Chondrocyte (in vitro differentiated cells): ENCODE results near the gene CNOT1. TPM values are rescaled to one million over a fixed set of nuclear protein-coding genes. Genes with fewer than 3 reads are reported as not detected.

Source experiments
- DNase-seq: peaks from one replicate; pipeline ENCODE4 v3.0.0; 2021; ENCODE audit warnings: mixed read lengths, low spot score
- H3K27ac Mint-ChIP-seq: one replicate; pipeline ENCODE4 v1.8.0; 2021; ENCODE audit warnings: mild to moderate bottlenecking, moderate library complexity, mixed read lengths; ENCODE audit not compliant: unreplicated experiment
- H3K27me3 Mint-ChIP-seq: 2 replicates; pipeline ENCODE4 v1.8.0; 2021; ENCODE audit warnings: low read depth, mixed read lengths
- H3K36me3 Mint-ChIP-seq: 2 replicates; pipeline ENCODE4 v1.8.0; 2021; ENCODE audit warnings: low read depth, mixed read lengths
- H3K4me1 Mint-ChIP-seq: 2 replicates; pipeline ENCODE4 v1.8.0; 2021; ENCODE audit warnings: low read depth, mild to moderate bottlenecking, mixed read lengths
- H3K4me3 Mint-ChIP-seq: one replicate; pipeline ENCODE4 v1.8.0; 2021; ENCODE audit warnings: mild to moderate bottlenecking, moderate library complexity, mixed read lengths; ENCODE audit not compliant: unreplicated experiment
- H3K9me3 Mint-ChIP-seq: 2 replicates; pipeline ENCODE4 v1.8.0; 2021; ENCODE audit warnings: low read depth, mixed read lengths
- total RNA-seq: library from RNA; stranded (reverse); gene quantifications from 3 replicates; pipeline ENCODE4 v1.2.1, GENCODE V29; 2021
- TF ChIP-seq, protein P1 (sequence below): fragments of 200-600 bp; sonication (generic); IDR thresholded peaks from 2 replicates; pipeline ENCODE4 v1.5.0; 2021; ENCODE audit warnings: antibody characterized with exemption, mild to moderate bottlenecking, moderate library complexity

The CNOT1 gene
- total RNA-seq, 1 donor from 2014 or later = 89.3 TPM

DNA sequence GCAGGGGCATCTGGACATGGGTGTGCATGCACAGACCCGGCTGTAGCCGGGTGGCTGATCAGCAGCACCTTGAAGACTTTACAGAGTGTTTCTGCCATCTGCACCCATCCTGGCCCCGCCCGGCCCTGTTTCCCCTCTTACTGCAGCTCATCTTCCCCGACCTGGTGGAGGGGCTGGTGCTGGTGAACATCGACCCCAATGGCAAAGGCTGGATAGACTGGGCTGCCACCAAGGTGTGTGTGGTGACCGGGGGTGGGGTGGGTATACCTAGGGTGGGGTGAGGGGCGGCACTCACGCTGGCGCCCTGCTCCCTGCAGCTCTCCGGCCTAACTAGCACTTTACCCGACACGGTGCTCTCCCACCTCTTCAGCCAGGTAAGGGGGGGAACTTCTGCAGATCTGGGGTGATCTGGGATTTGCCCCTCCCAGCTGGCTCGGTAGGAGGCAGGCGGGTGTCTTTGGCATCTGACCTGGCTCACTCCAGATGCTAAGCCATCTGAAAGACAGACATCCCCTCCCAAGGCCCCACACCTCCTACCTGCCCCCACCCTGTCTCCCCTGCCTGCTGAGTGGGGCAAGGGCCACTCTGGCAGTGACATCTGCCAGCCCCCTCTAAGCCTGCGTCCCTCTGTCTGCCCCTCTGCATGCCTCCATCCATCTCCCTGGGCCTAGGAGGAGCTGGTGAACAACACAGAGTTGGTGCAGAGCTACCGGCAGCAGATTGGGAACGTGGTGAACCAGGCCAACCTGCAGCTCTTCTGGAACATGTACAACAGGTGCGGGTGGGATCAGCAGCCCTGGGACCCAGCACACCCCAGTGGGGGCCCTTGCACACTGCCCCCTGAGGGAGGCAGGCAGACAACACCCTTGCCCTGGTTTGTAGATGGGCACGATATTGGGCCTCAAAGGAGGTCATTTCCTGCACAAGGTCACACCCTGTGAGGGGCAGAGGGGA lies 123.1 kb downstream of the CNOT1 start:
- Mint-ChIP-seq H3K9me3 (no peaks in the 10 kb centered on the region), H3K4me3 (no peak overlapping the region), H3K36me3 (no peaks in the 10 kb centered on the region), H3K27me3 (no peaks in the 10 kb centered on the region), H3K4me1 (peaks cover under 1% of the 10 kb centered on the region), H3K27ac (no peak overlapping the region)
- peak; percentile 81 for DNase-seq
- TF ChIP-seq, protein P1, sequence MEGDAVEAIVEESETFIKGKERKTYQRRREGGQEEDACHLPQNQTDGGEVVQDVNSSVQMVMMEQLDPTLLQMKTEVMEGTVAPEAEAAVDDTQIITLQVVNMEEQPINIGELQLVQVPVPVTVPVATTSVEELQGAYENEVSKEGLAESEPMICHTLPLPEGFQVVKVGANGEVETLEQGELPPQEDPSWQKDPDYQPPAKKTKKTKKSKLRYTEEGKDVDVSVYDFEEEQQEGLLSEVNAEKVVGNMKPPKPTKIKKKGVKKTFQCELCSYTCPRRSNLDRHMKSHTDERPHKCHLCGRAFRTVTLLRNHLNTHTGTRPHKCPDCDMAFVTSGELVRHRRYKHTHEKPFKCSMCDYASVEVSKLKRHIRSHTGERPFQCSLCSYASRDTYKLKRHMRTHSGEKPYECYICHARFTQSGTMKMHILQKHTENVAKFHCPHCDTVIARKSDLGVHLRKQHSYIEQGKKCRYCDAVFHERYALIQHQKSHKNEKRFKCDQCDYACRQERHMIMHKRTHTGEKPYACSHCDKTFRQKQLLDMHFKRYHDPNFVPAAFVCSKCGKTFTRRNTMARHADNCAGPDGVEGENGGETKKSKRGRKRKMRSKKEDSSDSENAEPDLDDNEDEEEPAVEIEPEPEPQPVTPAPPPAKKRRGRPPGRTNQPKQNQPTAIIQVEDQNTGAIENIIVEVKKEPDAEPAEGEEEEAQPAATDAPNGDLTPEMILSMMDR = no peak

DNA sequence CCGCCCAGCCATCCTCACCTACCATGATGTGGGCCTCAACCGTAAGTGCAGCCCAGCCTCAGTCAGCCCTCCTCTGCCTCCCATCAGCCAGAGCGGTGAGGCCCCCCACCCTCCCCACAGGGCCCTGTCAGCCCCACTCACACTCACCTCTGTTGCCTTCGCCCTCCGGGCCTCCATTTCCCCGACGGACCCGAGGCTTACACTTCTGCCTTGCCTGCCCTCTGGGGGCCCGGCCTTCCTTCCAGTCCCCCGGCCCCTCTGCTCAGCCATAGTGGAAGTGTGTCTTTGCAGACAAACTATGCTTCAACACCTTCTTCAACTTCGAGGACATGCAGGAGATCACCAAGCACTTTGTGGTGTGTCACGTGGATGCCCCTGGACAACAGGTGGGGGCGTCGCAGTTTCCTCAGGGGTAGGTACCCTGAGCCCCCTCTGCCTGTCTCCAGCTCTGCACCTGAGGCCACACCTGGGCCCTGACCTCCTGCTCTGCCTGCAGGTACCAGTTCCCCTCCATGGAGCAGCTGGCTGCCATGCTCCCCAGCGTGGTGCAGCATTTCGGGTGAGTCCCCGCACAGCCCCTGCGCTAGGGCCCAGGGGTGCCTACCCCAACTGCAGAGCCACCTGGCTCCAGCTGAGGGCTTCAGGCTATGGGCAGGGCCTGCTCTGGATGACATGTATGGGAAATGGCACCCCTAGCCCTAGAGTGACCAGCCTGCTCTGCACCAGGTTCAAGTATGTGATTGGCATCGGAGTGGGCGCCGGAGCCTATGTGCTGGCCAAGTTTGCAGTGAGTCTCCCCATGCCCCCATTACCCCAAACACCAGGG lies 125.5 kb downstream of the CNOT1 start:
- Mint-ChIP-seq H3K9me3 (no peaks in the 10 kb centered on the region), H3K4me1 (peaks cover 17% of the 10 kb centered on the region), H3K27ac (no peak overlapping the region), H3K36me3 (no peaks in the 10 kb centered on the region), H3K4me3 (no peak overlapping the region), H3K27me3 (no peaks in the 10 kb centered on the region)
- TF ChIP-seq, protein P1 = no peak
- DNase-seq = peak; percentile 86

DNA sequence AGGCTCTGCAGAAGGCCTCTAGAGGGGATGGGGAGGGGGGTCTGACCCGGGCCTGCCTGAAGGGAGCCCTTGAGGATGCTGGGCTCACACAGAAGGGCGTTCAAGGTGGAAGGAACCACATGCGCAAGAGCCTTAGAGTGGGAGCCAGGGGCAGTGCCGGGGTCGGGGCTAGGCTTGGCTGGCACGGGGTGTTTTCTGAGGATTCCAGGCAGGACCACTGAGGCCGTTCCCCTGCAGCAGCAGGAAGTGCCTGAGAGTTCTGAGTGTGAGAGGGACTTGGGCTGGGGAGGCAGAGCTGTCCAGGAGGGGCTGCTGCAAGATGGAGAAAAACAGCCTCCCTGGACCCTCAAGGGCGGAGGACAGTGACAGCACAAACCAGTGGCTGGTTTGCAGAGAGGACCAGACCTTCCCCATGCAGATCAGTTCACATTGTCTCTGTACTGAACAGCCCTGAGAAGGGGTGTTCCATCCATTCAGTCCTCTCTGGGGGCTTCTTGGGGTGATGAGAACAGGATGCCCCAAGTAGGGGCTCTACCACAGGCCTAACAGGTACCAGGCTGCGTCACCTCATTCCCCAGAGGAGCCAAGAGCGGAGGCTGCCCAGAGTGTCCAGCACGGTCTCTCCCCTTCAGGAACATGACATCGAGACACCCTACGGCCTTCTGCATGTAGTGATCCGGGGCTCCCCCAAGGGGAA lies 126.3 kb downstream of the CNOT1 start:
- no peaks in the 10 kb centered on the region for H3K9me3 Mint-ChIP-seq
- peaks cover 17% of the 10 kb centered on the region for H3K4me1 Mint-ChIP-seq

DNA sequence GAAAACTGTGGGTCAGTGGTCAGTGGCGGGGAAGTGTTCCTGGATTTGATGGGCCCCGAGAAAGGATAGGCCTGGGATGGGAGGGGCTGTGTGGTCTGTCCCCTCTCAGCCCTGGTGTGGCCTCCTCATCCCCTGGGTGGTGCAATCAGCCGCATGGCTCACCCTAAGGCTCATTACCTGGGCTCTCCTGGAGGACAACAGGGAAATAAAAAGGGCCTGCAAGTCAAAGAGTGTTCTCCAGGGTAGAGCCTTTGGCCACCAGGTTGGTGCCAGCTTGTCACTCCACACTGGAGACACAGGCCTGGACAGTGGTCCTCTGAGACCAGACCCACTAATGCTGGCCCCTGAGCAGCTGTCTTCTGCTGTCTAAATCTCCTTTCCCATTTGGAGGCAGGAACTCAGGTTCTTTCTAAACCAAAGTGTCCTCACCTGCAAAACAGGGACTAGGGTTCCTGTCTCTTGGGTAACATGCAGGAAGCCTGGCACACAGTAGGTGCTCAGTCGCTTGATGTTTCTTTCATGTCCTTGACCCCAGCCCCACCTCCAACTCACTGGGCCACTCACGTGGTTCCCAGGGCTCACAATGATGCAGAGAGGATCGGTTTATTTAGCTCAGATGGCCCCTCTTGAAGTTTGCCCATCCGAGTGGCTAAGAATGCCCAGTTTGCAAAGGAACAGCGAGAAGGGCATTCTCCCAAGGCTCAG lies 127.3 kb downstream of the CNOT1 start:
- Mint-ChIP-seq H3K9me3 (no peaks in the 10 kb centered on the region), H3K4me3 (no peak overlapping the region), H3K4me1 (peaks cover 17% of the 10 kb centered on the region), H3K36me3 (no peaks in the 10 kb centered on the region), H3K27ac (no peak overlapping the region), H3K27me3 (no peaks in the 10 kb centered on the region)
- TF ChIP-seq, protein P1 = no peak
- DNase-seq = peak; percentile 38

More for the DNA sequence above, 126.3 kb downstream of the CNOT1 start:
- DNase-seq = peak; percentile 56
- Mint-ChIP-seq H3K4me3 (no peak overlapping the region), H3K36me3 (no peaks in the 10 kb centered on the region), H3K27ac (no peak overlapping the region), H3K27me3 (no peaks in the 10 kb centered on the region)
- TF ChIP-seq, protein P1 = no peak
